Type B pancreatic cell (in vitro differentiated cells): ENCODE measurements around the gene MRPL24. TPM values are rescaled to one million over a fixed set of nuclear protein-coding genes. Genes with fewer than 3 reads are reported as not detected.

Experiments
- DNase-seq: peaks from one replicate; pipeline ENCODE4 v3.0.0; 2021; ENCODE audit warnings: mixed read lengths; ENCODE audit not compliant: unreplicated experiment; ENCODE audit errors: extremely low spot score
- H3K27ac Mint-ChIP-seq: 2 replicates; pipeline ENCODE4 v1.8.0; 2021; ENCODE audit warnings: mild to moderate bottlenecking, mixed read lengths
- H3K27me3 Mint-ChIP-seq: 2 replicates; pipeline ENCODE4 v1.8.0; 2021; ENCODE audit warnings: mixed read lengths
- H3K36me3 Mint-ChIP-seq: 2 replicates; pipeline ENCODE4 v1.8.0; 2021; ENCODE audit warnings: mixed read lengths
- H3K4me1 Mint-ChIP-seq: one replicate; pipeline ENCODE4 v1.8.0; 2021; ENCODE audit warnings: mixed read lengths; ENCODE audit not compliant: unreplicated experiment
- H3K4me3 Mint-ChIP-seq: 2 replicates; pipeline ENCODE4 v1.8.0; 2021; ENCODE audit warnings: mild to moderate bottlenecking, mixed read lengths
- H3K9me3 Mint-ChIP-seq: 2 replicates; pipeline ENCODE4 v1.8.0; 2021; ENCODE audit warnings: mixed read lengths
- CTCF ChIP-seq: fragments of 200-600 bp; sonication (generic); conservative IDR thresholded peaks from 2 replicates; pipeline ENCODE4 v1.5.0; 2021; ENCODE audit warnings: antibody characterized with exemption, mild to moderate bottlenecking
- total RNA-seq: library from RNA; stranded (reverse); gene quantifications from 2 replicates; pipeline ENCODE4 v1.2.1, GENCODE V29; 2021; ENCODE audit warnings: low replicate concordance

MRPL24 gene
- total RNA-seq, 1 donor from 2014 or later: 58.6 TPM

GRCh38 chr1:156748670-156749418 lies 8.0 kb upstream of the MRPL24 start:
- DNase-seq: no peak
- Mint-ChIP-seq H3K27ac (peak overlapping the region; percentile 99), H3K4me1 (peaks cover 37% of the 10 kb centered on the region), H3K27me3 (no peaks in the 10 kb centered on the region), H3K9me3 (no peaks in the 10 kb centered on the region), H3K36me3 (peaks cover 8% of the 10 kb centered on the region), H3K4me3 (peak overlapping the region; percentile 96)
- no peak for TF ChIP-seq CTCF

GRCh38 chr1:156747742-156748669 lies 7.1 kb upstream of the MRPL24 start:
- H3K27me3 Mint-ChIP-seq: no peaks in the 10 kb centered on the region
- no peak for TF ChIP-seq CTCF
- no peak for DNase-seq
- peaks cover 36% of the 10 kb centered on the region for H3K4me1 Mint-ChIP-seq
- H3K9me3 Mint-ChIP-seq: no peaks in the 10 kb centered on the region
- H3K36me3 Mint-ChIP-seq: peaks cover 8% of the 10 kb centered on the region
- peak overlapping the region; percentile 99 for H3K27ac Mint-ChIP-seq
- peak overlapping the region; percentile 96 for H3K4me3 Mint-ChIP-seq

GRCh38 chr1:156746728-156747631 lies 6.1 kb upstream of the MRPL24 start:
- peak; percentile 59 for TF ChIP-seq CTCF
- peak; percentile 89 for DNase-seq
- Mint-ChIP-seq H3K27ac (peak overlapping the region; percentile 99), H3K27me3 (no peaks in the 10 kb centered on the region), H3K4me1 (peaks cover 39% of the 10 kb centered on the region), H3K36me3 (peaks cover 8% of the 10 kb centered on the region), H3K4me3 (peak overlapping the region; percentile 96), H3K9me3 (no peaks in the 10 kb centered on the region)

- Mint-ChIP-seq H3K27me3 (no peaks in the 10 kb centered on the region), H3K36me3 (peaks cover 9% of the 10 kb centered on the region), H3K27ac (peak overlapping the region; percentile 99), H3K4me3 (peak overlapping the region; percentile 95), H3K4me1 (peaks cover 42% of the 10 kb centered on the region), H3K9me3 (no peaks in the 10 kb centered on the region)
- no peak for DNase-seq
- TF ChIP-seq CTCF: no peak
These were observed 5.5 kb upstream of the MRPL24 start for GRCh38 chr1:156746406-156746727.

DNA sequence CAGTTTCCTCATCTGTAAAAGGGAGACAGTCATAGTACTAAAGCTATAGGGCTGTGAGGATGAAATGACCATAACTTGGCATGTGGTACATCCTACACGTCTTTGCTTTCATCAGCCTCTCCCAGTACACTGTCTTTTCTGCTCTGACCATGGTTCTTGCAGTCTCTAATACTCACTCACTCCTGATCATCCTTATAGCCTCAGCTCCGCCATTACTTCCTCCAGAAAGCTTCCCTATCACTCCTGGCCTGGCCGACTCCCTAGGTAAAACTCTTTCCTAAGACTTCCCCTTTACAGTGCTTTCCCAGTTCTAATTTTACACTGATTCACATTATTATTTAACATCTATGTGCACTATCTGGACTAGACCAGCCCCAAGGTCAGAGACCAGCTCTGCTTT lies 5.0 kb upstream of the MRPL24 start:
- no peak for TF ChIP-seq CTCF
- H3K9me3 Mint-ChIP-seq: no peaks in the 10 kb centered on the region
- peak overlapping the region; percentile 95 for H3K4me3 Mint-ChIP-seq
- peak overlapping the region; percentile 99 for H3K27ac Mint-ChIP-seq
- H3K27me3 Mint-ChIP-seq: no peaks in the 10 kb centered on the region
- H3K36me3 Mint-ChIP-seq: peaks cover 12% of the 10 kb centered on the region
- H3K4me1 Mint-ChIP-seq: peaks cover 47% of the 10 kb centered on the region
- DNase-seq: no peak
